Measurements from ENCODE around the gene UCMA. TPM values are rescaled to one million over a fixed set of nuclear protein-coding genes. Genes with fewer than 3 reads are reported as not detected.
"Not testable (repeated sequence)": the region's sequence is repeated elsewhere in the genome, so short reads cannot be mapped to it uniquely, and the experiment has no call there.

UCMA gene, protein sequence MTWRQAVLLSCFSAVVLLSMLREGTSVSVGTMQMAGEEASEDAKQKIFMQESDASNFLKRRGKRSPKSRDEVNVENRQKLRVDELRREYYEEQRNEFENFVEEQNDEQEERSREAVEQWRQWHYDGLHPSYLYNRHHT
- total RNA-seq (not detected), total RNA-seq (0 to 0.14 (median 0) reads per million in 172 experiments)
- not detected for polyA plus RNA-seq (2013, experiment 1 of 2)
- not detected for polyA plus RNA-seq (2013, experiment 2 of 2)

- POLR2A ChIA-PET, result no interaction called here
- no peak within 1 kb of the TSS for H3K27ac Mint-ChIP-seq
- Histone ChIP-seq H3K4me3 (ENCODE audit: low read length) (no peak within 1 kb of the TSS), H3K27ac (ENCODE audit: low read depth in 1 of 2, low read length in 2 of 2) (no peak within 1 kb of the TSS), H3K9me3 (ENCODE audit: control insufficient read depth in 1 of 2, insufficient read depth in 1 of 2, low read length in 2 of 2) (no peaks in the 10 kb centered on the region), H3K36me3 (ENCODE audit: insufficient read depth, low read length) (no peaks in the 10 kb centered on the region), H3K4me1 (ENCODE audit: insufficient read depth, low read length) (no peaks in the 10 kb centered on the region), H3K27me3 (ENCODE audit: control insufficient read depth in 1 of 2, insufficient read depth in 2 of 2, low read length in 2 of 2) (peaks cover 0 to 2% of the 10 kb centered on the region in 2 experiments)
- CTCF ChIA-PET, result no interaction called here
- DNase-seq (no peak), ATAC-seq (ENCODE audit: poor library complexity) (no peak)
- no peaks in the 10 kb centered on the region for H3K27me3 Mint-ChIP-seq
- no peak within 1 kb of the TSS for H3K4me3 Mint-ChIP-seq
- no peaks in the 10 kb centered on the region for H3K36me3 Mint-ChIP-seq (ENCODE audit: low read depth)
- H3K4me1 Mint-ChIP-seq (ENCODE audit: low read depth), result no peaks in the 10 kb centered on the region
- TF ChIP-seq, protein P1, sequence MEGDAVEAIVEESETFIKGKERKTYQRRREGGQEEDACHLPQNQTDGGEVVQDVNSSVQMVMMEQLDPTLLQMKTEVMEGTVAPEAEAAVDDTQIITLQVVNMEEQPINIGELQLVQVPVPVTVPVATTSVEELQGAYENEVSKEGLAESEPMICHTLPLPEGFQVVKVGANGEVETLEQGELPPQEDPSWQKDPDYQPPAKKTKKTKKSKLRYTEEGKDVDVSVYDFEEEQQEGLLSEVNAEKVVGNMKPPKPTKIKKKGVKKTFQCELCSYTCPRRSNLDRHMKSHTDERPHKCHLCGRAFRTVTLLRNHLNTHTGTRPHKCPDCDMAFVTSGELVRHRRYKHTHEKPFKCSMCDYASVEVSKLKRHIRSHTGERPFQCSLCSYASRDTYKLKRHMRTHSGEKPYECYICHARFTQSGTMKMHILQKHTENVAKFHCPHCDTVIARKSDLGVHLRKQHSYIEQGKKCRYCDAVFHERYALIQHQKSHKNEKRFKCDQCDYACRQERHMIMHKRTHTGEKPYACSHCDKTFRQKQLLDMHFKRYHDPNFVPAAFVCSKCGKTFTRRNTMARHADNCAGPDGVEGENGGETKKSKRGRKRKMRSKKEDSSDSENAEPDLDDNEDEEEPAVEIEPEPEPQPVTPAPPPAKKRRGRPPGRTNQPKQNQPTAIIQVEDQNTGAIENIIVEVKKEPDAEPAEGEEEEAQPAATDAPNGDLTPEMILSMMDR (IDR thresholded peaks at IDR 0.05), result no peak
- no peaks in the 10 kb centered on the region for H3K9me3 Mint-ChIP-seq
- intact Hi-C loops (cut with DNase I, micrococcal nuclease), result no loop called here
These were observed at the start of gene UCMA for GRCh38 chr10:13234172-13234571. Gene UCMA (minus strand): TSS chr10:13234374. CDS start chr10:13234258, 116 bp downstream.

DNA sequence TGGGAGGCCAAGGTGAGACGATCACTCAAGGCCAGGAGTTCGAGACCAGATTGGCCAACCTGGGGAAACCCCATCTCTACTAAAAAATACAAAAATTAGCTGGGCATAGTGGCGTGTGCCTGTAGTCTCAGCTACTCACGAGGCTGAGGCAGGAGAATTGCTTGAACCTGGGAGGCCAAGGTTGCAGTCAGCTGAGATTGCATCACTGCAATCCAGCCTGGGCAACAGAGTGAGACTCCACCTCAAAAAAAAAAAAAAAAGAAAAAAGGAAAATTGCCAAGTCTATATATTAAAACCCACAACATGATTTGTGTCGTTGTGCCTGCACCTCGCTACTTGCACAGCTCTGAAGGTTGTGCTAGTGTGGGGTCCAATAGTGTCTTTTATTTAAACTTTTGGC lies 48.2 kb upstream of the UCMA start:
- H3K27ac Mint-ChIP-seq; intact Hi-C loops (cut with DNase I, micrococcal nuclease); POLR2A ChIA-PET; H3K27me3 Mint-ChIP-seq; H3K9me3 Mint-ChIP-seq; H3K27me3 ChIP-seq (ENCODE audit: control insufficient read depth in 1 of 2, insufficient read depth in 2 of 2, low read length in 2 of 2); H3K4me3 Mint-ChIP-seq; H3K4me1 ChIP-seq (ENCODE audit: insufficient read depth, low read length); H3K4me1 Mint-ChIP-seq (ENCODE audit: low read depth); ATAC-seq (ENCODE audit: poor library complexity); H3K27ac ChIP-seq (ENCODE audit: low read depth in 1 of 2, low read length in 2 of 2); H3K9me3 ChIP-seq (ENCODE audit: control insufficient read depth in 1 of 2, insufficient read depth in 1 of 2, low read length in 2 of 2); H3K4me3 ChIP-seq (ENCODE audit: low read length); DNase-seq: not testable (repeated sequence)
- H3K36me3 ChIP-seq (ENCODE audit: insufficient read depth, low read length), result peaks cover 12% of the 10 kb centered on the region
- H3K36me3 Mint-ChIP-seq (ENCODE audit: low read depth), result peaks cover 36% of the 10 kb centered on the region
- CTCF ChIA-PET, result interaction anchor here (1.4 kb wide), 1 partner anchor 20 kb away, joined by 5 read pairs; no protein-coding TSS in a partner anchor

DNA sequence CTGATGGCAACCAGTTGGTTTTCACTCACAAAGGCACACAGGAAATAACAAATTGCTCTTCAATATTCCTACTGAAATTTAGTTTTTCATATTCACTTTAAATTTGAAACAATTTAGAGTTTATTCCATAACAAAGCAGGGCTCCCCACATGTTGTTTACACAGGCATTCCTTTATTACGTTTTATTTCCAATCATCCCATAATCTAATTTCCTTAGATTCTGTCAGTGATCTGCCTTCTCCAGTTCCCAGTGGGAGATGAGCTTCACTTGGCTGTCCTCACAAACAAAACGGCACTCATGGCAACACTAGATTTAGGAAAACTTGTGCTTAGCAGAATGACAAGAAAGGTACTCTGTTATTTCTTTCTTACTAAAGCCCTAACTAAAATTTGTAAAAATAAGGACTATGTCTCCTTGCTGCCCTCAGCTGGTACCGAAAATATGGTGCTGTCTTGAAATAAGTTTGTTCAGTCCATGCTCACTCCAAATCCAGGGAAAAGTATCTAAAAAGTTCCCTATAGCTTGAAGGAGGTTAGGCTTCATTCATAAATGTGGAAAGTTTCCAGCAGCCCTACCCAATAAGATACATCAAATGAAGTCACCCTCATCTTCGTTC lies 42.7 kb upstream of the UCMA start:
- CTCF ChIA-PET, result no interaction called here
- peaks cover 12% of the 10 kb centered on the region for H3K36me3 ChIP-seq (ENCODE audit: insufficient read depth, low read length)
- no peaks in the 10 kb centered on the region for H3K9me3 Mint-ChIP-seq
- no peak overlapping the region for H3K4me3 ChIP-seq (ENCODE audit: low read length)
- intact Hi-C loops (cut with DNase I, micrococcal nuclease), result no loop called here
- H3K27ac Mint-ChIP-seq, result no peak overlapping the region
- TF ChIP-seq, protein P1 (IDR thresholded peaks at IDR 0.05), result no peak
- POLR2A ChIA-PET, result interaction anchor here (1.0 kb wide), 1 partner anchor 25 kb away, joined by 3 read pairs; no protein-coding TSS in a partner anchor
- ATAC-seq (ENCODE audit: poor library complexity), result no peak
- no peaks in the 10 kb centered on the region for H3K4me1 Mint-ChIP-seq (ENCODE audit: low read depth)
- peaks cover under 1% of the 10 kb centered on the region for H3K4me1 ChIP-seq (ENCODE audit: insufficient read depth, low read length)
- no peaks in the 10 kb centered on the region for H3K9me3 ChIP-seq (ENCODE audit: control insufficient read depth in 1 of 2, insufficient read depth in 1 of 2, low read length in 2 of 2)
- no peak overlapping the region for H3K27ac ChIP-seq (ENCODE audit: low read depth in 1 of 2, low read length in 2 of 2)
- no peak overlapping the region for H3K4me3 Mint-ChIP-seq
- no peaks in the 10 kb centered on the region for H3K27me3 Mint-ChIP-seq
- H3K27me3 ChIP-seq (ENCODE audit: control insufficient read depth in 1 of 2, insufficient read depth in 2 of 2, low read length in 2 of 2), result no peaks in the 10 kb centered on the region
- DNase-seq, result no peak
- H3K36me3 Mint-ChIP-seq (ENCODE audit: low read depth), result peaks cover 23% of the 10 kb centered on the region

DNA sequence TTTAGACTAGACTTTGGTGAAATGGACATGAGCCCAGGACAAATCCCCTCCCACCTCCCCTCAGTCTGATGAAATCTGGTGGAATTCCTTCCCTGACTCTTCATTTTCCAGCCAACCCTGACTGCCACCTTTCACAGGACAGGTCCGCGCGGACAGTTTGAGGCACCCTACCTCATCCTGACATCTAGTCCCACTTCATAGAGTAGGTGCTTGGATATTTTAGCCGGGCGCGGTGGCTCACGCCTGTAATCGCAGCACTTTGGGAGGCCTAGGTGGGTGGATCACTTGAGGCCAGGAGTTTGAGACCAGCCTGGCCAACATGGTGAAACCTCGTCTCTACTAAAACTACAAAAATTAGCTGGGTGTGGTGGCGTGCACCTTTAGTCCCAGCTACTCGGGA lies 42.0 kb upstream of the UCMA start:
- CTCF ChIA-PET; H3K4me3 Mint-ChIP-seq; intact Hi-C loops (cut with DNase I, micrococcal nuclease): not testable (repeated sequence)

More for the DNA sequence above, 42.0 kb upstream of the UCMA start:
- H3K4me1 Mint-ChIP-seq (ENCODE audit: low read depth); POLR2A ChIA-PET; H3K27ac Mint-ChIP-seq; H3K27ac ChIP-seq (ENCODE audit: low read depth in 1 of 2, low read length in 2 of 2); H3K36me3 ChIP-seq (ENCODE audit: insufficient read depth, low read length); H3K9me3 Mint-ChIP-seq; H3K27me3 ChIP-seq (ENCODE audit: control insufficient read depth in 1 of 2, insufficient read depth in 2 of 2, low read length in 2 of 2); ATAC-seq (ENCODE audit: poor library complexity); H3K27me3 Mint-ChIP-seq; H3K4me1 ChIP-seq (ENCODE audit: insufficient read depth, low read length); H3K9me3 ChIP-seq (ENCODE audit: control insufficient read depth in 1 of 2, insufficient read depth in 1 of 2, low read length in 2 of 2); DNase-seq; H3K4me3 ChIP-seq (ENCODE audit: low read length): not testable (repeated sequence)
- peaks cover 16% of the 10 kb centered on the region for H3K36me3 Mint-ChIP-seq (ENCODE audit: low read depth)

All from CD4-positive, alpha-beta T cell (primary cell).